M059J (cell line): ENCODE measurements around the gene CADM1. TPM values are rescaled to one million over a fixed set of nuclear protein-coding genes. Genes with fewer than 3 reads are reported as not detected.

Experiments
- DNase-seq: peaks from one replicate; pipeline ENCODE4 v3.0.0-alpha.2; 2012; ENCODE audit warnings: low read depth
- total RNA-seq: library from RNA; depleted of rRNA; stranded (reverse); fragments of >200 nt; shearing (Covaris generic); gene quantifications from 2 replicates; pipeline ENCODE4 v1.2.3, GENCODE V29; 2014; rRNA removed

The CADM1 gene
- 65.0 and 71.9 TPM in 2 replicates for total RNA-seq

DNA sequence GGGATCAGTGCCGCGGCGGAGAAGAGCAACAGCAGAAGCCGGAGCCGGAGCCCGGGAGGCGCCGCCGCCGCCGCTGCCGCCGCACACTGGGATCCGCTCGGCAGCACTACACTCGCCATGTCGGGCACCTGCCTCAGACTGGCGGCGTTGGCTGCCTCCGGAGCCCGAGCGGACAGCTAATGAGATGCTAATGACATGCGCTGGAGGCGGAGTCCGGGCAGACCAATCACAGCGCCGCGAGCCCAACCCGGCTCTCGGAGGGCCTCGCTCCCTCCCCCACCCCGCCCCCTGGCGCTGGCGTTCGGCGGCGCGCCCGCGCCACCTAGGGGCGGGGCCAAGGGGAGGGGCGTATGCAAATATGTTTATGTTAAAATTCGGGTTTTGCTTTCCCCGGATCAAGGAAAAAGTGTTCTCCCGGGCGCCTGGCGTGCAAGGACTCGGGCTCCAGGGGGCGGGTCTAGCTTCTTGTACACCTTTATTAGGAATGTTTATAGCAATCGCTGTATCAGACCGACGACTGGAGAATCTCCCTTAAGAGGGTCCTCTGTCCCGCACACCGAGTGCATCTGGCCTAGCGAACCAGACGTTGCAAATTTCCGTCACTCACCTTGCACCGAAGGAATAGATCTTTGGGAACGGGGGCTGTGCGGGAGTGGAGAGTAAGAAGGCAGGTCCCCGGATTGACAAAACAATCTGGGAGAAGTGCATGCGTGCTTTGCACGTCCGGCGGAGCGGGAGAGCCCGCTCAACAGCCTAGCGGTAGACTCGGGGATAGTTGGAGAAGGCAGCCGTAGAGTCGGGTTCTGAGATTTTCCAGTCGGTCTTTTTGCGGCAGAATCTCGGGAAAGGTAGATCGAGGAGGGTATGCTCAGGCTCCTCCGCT, at the start of gene CADM1:
CADM1 (minus strand) TSS at position 140 of the 883 bp plus-strand sequence.
- DNase-seq, result peak; percentile 94

DNA sequence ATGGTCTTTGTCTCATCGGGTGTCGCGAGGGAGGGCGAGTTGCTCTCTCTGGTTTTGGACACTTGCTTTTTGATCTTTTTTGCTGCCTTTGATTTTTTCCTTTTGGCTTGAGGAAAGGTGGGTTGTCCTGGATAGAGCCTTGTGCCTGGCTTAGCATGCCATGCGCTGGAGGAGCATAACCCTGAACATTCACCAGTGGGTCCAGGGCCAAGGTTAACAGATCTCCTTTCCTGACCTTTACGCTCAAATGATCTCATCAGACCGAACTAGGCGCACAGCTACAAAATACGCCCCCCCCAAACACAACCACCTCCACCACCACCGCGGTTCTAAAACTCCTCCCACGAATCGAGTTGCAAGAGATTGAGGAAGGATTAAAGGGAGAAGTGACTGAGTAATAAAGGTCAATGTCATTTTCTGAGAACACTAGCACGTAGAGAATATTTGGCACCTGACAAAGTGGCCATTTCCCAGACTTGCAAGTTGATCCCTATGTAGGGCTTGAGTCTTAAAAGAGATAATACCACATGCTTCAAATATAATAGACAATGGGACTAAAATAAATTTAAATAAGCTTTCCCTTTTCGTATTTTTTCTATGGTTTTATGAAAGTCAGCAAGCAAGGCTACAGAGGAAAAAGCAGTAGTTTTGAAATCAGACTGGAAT, 48.7 kb upstream of the CADM1 start:
- DNase-seq, result no peak

DNA sequence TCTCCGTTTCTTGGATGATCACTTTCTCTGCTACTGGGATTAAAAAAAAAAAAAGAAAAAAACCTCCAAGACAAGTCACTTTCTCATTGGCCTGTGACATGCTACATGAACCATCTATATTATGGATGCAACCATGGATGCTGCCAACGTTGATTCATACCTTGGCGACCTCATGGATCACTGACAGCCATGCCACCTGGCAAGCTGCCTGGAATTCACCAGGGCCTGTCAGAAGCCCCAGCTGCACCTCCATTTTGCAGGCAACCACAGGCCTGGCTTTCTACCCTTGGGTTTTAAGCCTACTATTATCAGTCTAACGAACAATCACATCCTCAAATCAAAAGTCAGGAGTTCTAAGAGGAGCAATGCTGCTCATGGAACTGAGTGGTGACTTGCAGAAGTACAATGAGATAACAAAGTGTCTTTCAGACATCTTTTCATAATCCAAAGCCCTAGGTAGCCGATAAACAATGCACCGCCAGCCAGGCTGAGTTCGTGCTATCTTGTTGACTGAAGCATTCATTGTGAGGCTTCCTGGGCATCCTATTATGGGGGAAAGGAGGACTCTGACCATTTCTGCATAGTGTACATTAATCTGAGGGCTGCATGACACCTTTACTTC, 48.0 kb upstream of the CADM1 start:
- DNase-seq, result peak; percentile 63

DNA sequence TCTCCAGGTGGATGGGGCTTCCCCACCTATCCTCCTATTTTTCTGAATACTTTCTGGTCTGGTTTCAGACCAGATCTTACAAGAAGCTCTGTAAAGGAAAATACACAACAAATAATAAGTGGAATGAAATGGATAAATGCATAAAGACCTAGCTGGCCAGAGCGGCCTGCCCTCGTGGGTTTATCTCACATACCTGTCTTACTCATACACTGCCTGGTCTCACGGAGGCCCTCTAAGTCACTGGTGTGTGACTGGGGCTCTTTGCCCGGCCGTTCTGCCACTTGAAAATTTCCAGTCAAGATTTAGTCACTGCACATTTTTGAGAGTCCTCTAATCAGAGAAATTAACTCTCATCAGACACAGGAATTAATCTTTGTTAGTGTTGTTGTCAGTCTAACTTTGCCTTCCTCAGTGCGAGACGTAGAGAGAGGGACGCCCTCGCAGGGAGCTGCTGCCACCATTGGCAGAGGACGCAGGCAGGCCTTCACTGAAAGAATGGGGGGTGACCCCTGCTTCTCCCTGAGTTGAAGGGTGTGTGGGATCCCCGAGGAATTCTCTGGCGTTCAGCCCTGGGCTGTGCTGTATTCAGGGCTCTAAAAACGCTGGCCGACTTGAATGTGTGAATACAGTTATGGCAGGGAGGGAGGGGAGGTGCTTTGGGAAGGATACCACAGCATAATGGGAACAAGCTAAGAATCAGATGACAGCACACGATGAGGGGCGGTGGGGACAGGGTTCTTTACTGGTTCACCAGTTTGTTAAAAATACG, 46.3 kb upstream of the CADM1 start:
- DNase-seq, result peak; percentile 47

DNA sequence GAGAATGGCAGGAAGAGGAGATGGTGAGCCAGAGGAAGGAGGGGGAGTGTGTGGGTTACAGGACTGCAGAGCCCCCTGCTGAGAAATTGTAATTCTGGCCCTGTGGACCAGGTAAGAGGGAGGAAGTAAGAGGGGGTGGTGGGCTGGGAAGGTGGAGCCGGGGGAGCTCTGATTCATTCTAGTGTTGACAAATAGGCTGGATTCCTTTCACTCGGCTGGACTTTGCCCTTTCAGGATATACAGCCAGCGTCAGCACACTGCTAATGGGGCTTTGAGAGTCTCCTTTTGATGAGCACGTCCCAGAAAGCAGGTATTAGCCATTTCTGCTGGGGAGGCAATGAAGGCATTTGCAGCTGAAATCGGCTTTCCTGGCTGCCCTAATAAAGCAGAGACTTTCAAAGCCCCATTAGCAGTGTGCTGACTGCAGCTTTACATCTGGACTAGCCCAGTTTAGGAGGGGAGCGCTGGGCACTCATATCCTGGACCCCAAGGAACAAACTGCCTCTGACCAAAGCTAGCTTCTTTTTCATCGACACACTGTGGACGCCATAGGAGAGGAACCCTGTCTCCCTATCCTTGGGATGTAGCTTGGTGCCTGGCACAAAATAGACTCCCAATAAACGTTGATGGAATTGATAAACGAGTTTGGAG, 44.8 kb upstream of the CADM1 start:
- DNase-seq, result peak; percentile 36

DNA sequence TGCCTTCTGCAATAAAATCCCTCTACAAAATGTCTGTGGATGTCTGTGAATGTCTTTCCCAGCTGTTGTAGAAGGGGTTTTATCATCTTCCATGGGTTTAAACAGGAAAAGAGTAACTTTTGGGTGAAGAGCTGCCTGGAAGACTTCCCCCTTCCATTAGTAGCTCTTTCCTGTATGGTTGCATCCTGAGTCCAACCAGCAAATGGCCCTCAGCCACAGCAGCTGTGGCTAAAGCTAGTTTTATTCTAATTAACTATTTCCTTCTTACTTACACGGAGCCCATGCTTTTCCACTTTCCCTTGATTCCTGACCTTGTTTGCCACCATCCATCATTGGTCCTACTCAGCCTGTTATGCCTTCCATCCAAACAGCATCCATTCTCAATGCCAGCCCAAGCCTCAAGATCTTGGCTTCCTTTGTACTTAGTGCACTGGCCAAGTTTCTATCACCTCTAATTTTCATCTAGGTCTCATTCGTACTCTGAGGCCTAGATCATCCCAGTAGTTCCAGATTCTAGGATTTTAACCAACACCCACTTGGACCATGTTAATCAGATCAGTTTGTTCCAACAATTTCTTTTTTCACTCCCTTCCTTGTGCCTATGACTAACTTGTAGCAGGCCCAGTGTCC, 41.5 kb upstream of the CADM1 start:
- no peak for DNase-seq

DNA sequence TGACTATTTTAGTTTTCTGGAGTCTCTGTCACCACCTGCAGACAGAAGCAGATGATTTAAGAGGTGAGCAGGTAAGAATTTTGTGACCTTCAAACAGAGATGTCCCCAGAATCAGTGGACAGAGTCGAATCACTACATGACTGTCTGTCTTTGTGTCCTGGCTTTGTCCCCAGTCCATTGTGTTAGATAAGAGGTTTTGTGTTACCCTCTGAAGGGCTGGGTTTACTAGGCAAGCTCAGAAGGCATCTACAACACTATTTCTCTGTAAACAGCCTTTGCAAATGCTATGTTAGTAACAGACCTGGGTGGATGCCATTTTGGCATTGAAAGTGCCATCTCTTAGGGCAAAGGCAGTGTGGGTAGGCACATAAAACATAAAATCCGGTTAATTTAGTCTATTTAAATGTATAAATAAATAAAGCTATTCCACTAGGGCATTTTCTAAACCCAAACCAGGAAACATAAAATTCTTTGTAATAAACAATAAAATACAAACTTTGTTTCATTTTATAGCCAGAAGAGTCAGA, 40.3 kb upstream of the CADM1 start:
- no peak for DNase-seq

DNA sequence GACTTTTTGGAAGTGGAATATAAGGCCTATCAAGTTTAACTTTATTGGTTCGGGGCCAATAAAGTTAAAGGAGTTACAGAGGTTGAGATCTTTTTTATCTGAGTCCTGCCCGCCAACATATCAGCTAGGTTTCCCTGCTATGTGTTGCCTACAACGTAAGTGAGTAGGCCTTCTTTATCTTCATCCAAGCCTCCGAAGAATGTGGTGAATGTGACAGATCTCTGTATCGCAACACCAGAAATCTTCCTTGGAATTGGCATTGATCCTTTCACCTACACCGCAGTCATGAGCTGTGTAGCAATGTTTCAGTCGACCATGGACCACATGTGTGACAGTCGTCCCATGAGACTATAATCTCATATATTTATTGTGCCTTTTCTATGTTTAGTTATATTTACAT, 37.3 kb upstream of the CADM1 start:
- no peak for DNase-seq

DNA sequence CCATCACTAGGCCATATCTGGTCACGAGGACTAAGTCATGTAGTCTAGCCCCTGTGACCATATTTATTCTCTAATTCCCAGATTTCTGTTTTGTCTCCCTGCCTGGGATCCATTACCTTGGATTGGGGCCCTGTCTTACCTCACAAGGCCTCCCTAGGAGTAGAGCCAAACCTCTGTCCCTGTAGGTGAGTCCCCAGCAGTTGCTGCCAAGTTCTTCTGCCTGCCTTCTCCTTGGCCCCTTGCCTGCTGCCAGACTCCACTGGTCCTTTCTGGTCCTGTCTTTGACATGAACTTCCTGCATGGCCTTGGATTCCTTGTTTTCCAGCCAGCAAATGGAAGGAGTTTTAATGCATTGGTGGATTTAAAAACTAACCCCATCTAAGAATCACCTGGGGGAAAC, 35.6 kb upstream of the CADM1 start:
- no peak for DNase-seq

DNA sequence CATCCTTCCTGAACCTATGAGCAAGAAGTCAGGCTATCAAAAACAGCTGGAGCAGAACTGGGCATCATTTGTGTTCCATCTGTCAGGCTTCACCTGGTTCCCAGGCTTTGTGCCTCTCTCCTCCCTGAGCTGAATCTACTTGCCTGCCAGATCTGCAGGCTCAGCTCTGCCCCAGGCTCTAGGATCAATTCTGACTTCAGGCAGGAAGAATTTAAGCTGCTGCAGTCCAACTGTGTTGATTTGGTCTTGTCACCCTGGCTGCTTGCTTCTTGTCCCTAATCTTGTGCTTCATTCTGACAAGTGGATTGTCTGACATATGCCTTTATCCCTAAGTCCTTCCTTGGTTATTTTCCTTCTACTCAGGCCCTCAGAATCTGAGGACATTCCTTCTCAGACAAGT, 31.6 kb upstream of the CADM1 start:
- no peak for DNase-seq

DNA sequence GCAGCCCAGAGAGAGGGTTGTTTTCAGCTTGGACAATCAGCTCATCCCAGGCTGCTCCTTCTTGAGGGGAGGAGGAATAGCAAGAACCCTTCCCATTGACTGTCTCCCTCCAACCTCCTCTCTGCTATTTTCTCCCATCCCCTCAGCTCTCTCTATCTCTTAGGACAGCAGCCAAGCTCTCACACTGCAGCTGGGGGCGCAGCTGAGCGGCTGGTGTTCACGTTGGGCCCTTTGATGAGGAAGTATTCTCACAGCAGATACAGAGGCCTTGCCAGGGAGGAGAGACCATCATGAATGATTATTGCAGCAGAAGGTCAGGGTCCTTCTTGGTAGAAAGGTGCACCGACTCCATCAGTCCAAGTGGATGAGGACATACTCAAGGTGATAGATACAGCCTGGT, 26.5 kb upstream of the CADM1 start:
- DNase-seq, result no peak

DNA sequence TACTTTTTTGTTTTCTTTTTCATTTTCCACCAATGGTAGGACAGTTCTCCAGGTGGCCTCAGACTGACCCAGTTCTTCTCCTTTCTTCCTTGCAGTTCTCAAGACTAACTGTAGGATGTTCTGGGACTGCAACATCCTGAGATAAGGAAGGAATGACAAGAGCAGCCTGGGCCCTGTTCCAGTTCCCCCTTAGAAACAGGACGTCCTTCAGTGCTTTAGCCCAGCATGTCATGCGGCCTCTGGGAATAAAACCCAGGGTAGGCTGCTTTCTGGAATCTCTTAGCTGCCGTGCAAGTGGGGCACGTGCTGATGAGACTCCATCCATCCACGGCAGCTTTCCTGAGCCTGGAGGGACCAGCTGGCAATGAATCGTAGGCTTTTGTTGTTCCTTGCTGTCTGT, 24.0 kb upstream of the CADM1 start:
- DNase-seq, result peak; percentile 11

DNA sequence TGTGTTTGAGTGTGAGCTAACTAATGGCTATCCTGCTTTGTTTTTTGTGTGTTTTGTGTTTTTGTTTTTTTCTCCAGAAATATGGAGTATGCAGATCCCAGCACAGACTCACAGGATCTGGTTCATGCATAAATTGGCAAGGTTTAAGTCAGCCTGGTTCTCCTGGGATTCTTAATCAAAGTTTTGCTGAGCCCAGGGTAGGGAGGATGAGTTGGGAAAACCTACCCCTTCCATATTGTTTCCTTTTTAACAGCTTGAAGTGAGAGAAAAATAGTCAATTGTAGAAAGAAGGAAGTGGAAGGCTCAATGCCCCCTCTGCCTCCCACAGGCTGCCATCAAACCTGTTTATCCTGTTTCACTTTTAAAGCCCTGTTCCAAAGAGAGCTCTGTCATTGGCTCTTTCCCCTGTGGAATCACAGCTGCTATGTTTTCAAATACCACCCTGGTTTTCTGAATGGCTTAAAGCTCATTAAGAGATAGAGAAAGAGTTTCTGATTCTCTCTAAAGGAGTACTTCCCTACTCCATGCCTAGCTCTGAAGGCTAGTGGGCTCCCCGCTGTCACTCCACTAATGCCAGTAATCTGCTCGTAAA, 23.4 kb upstream of the CADM1 start:
- no peak for DNase-seq

DNA sequence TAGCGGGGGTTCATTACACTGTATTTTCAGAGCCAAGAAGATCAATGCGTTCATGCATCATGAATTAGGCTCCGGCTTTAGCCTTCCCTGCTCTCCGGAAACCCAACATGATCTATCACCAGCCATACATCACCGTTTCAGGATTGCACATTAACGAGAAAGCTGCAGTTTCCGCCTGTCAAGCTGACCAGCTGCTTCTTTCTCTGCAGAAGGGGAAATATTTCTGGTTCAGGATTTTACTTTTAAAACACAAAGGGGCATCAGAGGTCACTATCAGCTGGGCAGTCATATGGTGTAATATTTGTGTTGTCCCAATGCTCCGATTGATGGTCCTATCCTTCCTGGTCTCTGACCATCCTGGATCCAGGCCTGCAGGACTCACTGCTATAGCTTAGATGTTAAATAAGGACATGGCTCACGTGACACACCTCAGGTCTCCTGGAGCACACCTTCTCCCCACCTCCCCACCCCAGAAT, 21.4 kb upstream of the CADM1 start:
- no peak for DNase-seq

DNA sequence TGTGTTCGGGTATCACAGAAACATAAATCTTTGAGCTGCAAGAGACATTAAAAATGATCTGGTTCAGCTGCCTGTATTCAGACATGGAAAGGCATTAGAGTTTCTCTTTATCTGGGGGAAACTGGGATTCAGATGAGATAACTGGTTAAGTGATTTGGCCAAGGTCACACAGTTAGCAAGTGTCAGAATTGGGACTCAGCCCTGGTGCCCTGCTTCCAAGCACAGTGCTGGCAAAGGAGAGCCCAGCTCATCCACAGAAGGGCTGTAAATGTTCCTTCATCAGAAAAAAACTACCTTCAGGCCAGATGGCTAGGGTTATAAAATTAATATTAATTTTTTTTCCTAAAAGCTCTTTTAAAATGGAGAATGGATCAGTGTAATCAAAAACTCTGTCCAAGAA, 20.4 kb upstream of the CADM1 start:
- no peak for DNase-seq

DNA sequence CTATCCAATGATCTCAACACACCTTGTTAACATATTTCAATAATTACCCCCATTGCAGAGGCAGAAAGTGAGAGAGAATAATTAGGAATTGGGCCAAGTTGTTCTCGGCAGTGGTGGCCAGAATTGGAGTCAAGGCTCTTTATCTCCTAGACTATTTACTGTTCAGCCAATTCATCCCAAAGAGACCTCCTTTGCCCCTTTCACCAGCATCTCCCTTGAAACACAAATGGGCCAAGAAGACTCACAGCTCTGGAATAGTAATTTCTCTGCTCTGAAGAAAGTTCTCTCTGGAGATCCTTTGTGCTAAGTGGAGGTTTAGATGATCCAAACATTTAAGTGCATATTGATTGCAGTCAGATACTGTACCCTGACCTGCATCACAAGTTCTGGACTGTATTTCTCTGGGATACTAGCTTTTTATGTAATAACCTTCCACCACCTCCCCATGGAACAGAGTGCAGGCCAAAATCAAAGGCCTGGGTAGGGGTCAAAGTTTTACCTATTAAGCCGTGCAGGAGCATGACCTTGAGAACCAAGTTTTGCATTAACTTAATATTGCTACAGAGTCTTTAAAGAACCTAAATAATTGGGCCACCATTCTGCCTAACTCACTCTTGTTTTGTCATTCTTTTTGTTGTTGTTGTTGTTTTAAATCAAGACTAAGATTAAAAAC, 19.6 kb upstream of the CADM1 start:
- DNase-seq, result no peak

DNA sequence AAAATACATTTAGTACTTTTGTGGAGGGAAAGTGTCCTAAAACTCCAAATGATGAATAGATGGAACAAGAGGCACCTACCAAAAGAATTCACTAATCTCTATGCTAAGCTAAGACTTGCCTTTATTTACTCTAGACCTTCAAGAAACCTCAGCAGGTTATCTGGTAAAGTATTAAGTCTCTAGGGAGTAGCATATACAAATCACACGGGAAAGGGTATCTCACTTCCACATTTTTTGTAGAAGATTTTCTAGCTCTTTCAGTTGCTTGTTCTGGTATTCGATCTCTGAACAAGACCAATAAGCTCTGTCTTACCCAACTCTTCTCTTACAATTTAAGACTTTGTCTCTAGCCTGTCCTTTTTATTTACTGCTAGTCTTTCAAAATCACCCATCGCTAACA, 18.1 kb upstream of the CADM1 start:
- DNase-seq, result no peak

DNA sequence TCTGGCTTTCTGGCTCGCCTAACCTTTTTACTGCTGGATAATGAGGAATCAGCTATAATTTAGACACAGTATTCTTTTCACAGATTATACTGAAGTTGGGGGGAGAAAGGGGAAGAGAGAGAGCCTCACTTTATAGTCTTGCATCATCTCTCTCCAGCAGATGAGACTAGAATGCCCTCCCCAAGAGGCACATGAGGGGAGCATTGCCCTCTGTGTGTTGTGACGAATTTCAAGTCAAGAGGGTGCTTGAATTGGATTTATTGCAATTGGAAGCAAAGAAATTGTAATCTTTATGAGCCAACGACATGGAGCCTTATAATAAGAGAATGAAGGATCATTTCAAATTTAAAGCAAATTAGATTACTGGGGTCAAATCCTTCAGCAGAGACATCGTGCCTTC, 17.6 kb upstream of the CADM1 start:
- DNase-seq, result no peak

DNA sequence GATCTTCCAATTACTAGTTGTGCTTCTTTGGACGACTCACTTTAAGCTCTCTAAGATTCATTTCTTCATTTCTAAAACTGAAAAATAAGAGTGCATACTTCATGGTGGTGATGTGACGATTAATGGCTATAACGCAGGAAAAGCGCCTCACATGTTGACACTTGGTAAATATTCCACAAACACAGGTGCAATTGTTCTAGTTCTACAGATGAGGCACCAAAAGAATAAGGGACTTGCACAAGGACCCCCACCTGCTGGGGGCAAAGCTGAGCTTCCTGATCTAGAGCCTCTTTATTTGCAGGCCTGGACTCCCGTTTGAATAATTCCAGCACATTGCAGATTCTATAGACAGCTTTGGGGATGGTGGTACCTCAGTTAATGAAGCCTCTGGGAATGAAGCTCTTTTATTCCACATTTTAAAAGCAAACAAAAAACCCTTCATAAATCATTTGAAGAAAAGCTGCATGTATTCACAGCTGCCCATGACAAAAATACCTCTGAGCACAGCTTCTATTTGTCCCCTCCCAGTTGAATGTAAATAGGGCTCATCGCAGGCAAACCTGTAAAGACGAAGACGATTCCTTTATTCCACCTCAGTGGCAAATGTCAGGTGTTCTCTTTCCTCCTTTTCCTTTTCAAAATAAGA, 14.9 kb upstream of the CADM1 start:
- no peak for DNase-seq
